ENCODE results near the gene DCANP1.

- TF ChIP-seq CTCF (IDR thresholded peaks at IDR 0.05; ENCODE audit: extremely low read depth in 1 of 2, insufficient read depth in 1 of 2, low read depth in 1 of 2, low read length in 2 of 2), result no peak
- no peak for TF ChIP-seq POLR2A (IDR thresholded peaks at IDR 0.05; ENCODE audit: low read depth, low read length)
- TF ChIP-seq POLR2AphosphoS5 (IDR thresholded peaks at IDR 0.05; ENCODE audit: insufficient read depth, low read depth, low read length), result no peak
- TF ChIP-seq MAX (IDR thresholded peaks at IDR 0.05; ENCODE audit: insufficient read depth, insufficient read length), result no peak
- TF ChIP-seq EZH2 (IDR thresholded peaks at IDR 0.05; ENCODE audit: borderline replicate concordance, low read depth, low read length, severe bottlenecking), result no peak
- no peak for TF ChIP-seq MYC (IDR thresholded peaks at IDR 0.05; ENCODE audit: low read depth, low read length)
Observed at GRCh38 chr5:135456238-135457099, 9.3 kb upstream of the DCANP1 start.

Measured in endothelial cell of umbilical vein (primary cell).